Mucosa of gallbladder (tissue), 1 donor: Measurements from ENCODE around the gene SH3D19. TPM values are rescaled to one million over a fixed set of nuclear protein-coding genes. Genes with fewer than 3 reads are reported as not detected.

ENCODE experiments used
- DNase-seq: peaks from one replicate; pipeline ENCODE4 v3.0.0-alpha.2; 2020; ENCODE audit warnings: low spot score
- total RNA-seq: library from RNA; stranded (reverse); gene quantifications from one replicate; pipeline ENCODE4 v1.2.1, GENCODE V29; 2021
- donor health status: DM: no; HTN: no; CAD: no.

Gene SH3D19
- total RNA-seq, 1 donor from 2014 or later: 136 TPM

- DNase-seq: no peak
Observed at GRCh38 chr4:151199319-151200190, 125.8 kb downstream of the SH3D19 start.

DNA sequence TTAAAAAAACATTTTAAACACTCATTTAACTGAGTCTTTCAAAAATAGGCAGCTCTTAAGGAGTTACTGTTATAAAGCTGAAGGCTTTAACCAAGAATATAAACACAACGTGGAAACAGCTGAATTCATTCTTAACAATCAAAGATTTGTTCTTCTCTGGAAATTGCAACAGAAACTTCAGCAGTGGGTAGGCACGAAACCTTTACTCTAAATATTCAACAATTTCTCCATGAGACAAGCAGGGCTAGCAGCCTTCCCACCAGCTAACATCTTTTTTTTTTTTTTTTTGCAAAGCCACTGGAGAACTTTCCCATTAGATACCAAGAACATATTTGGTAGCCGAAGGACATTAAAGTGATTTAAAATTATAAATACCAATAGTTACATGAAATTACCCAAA is 126.7 kb downstream of the SH3D19 start:
- DNase-seq: no peak

DNA sequence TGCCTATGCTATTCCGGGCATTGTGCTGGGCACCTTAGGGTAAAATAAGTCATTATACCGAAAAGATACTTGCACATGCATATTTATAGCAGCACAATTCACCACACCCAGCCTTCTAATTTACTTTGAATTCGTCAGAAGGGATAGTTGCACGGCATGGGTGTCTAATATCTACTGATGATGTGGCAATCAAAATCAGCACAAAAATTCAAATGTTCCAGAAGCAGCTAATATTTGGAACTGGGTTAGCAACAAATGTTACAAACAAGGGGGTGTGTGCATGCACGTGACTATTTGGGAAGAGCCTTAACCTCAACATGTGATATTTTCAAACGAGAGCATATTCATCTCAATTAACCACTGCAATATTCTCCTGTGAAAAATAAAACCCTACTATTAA is 128.2 kb downstream of the SH3D19 start:
- DNase-seq: no peak

DNA sequence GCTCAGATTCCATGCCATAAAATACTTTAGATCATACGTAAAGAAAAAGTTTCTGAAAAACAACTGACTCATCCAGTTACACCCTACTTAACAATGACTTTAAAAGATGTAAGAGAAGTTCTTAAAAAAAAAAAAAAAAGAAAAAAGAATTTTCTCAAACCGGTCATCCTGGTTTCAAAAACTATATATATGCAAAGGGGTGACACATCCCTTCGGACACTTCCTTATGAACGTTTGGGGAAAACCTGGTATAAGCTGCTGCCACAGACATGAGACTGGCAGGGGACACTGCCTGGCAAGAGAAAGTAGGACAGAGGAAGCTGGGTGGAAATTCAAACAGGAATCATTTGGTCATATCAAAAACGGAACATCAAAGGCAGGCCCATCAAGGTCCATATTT is 129.6 kb downstream of the SH3D19 start:
- no peak for DNase-seq

DNA sequence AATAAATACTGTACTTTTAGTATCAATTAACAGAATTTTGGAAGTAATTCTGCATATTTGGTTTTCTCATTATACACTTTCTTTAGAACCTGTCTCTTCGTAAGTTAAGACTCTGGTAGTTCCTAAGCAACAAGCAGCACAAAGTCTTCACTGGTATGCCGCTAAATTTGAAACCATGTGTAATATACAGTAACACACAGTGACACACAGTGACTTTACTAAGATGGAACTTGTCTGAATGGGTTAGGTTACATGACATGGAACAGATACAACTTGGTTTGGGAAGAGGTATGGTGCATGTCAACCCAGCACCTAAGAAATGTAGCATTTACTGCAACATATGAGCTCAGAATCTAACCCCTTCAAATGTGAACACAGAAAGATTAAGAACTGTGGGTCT is 132.0 kb downstream of the SH3D19 start:
- no peak for DNase-seq

DNA sequence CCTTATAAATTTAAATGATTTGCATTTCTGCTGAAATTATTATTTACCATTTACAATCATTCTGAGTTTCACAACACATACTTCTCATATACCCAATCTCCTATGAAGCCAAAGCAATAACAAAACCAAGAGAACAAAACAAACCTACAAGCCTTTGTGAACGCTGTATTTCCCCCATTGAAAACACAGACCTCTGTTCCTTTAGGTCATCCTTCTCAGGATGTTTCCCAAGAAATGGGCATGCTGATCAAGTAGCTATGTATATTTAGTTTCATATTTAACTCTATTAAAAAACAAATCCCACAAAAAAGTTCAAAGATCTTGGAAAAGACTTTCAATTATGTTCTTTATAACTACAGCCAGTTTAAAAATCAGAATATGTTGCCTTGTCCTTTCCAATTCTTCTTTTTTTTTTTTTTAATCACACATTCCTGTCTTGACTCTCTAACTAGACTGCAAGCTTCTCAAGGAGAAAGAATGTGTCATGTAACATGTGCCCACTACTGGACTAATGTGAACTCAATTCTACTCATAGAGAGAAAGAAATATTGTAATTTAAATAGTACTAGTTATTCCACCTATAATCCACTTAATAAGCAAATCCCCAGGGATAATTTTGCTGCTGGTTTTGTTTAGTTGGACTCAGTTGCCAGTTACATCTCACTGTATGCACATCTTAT is 132.7 kb downstream of the SH3D19 start:
- DNase-seq: no peak

- DNase-seq: peak; percentile 68
Observed at GRCh38 chr4:151184523-151185458, 140.6 kb downstream of the SH3D19 start.

- no peak for DNase-seq
Observed at GRCh38 chr4:151182455-151182996, 142.9 kb downstream of the SH3D19 start.

GRCh38 chr4:151176685-151177084 is 148.7 kb downstream of the SH3D19 start:
- DNase-seq: no peak

- DNase-seq: no peak
Observed at GRCh38 chr4:151175754-151176631, 149.4 kb downstream of the SH3D19 start.

GRCh38 chr4:151175233-151175632 is 150.2 kb downstream of the SH3D19 start:
- DNase-seq: no peak

- no peak for DNase-seq
Observed at GRCh38 chr4:151174784-151175183, 150.6 kb downstream of the SH3D19 start.

- DNase-seq: peak; percentile 61
Observed at GRCh38 chr4:151173871-151174270, 151.5 kb downstream of the SH3D19 start.

DNA sequence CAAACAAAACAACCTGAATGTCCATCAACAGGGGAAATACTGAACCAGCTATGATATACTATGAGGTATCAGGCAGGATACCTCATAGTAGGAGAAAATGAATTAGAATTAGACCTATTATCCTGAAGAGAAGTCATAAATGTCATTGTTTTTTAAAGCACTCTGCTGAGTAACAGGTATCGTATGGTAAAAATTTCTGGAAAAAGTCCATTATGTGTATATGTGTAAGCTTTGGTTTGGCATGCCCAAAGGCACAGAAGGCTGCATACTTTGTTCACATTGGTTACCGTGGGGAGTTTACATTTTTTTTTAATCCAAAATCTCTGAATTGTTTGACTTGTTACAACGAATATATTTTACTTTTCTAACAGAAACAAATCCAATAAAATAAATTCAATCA is 155.5 kb downstream of the SH3D19 start:
- DNase-seq: no peak

DNA sequence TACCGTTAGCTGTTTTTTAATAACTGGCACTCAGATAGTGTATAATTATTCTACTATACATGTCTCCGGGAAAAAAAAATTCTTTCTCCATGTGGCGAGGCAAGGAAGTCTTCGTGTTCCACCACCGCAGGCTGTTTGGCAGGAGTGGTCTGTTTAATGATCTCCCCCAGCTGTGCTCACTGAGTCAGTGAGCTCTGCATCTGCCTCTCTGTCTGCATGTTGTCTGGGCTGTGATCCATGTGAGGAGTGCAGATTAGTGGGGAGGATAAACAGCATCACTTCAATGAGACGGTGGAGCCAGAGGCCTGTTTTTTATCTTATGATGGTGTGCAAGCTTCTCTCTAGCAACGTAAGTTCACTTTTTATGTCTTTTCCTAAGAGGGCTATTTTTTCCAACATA is 156.2 kb downstream of the SH3D19 start:
- DNase-seq: peak; percentile 83

DNA sequence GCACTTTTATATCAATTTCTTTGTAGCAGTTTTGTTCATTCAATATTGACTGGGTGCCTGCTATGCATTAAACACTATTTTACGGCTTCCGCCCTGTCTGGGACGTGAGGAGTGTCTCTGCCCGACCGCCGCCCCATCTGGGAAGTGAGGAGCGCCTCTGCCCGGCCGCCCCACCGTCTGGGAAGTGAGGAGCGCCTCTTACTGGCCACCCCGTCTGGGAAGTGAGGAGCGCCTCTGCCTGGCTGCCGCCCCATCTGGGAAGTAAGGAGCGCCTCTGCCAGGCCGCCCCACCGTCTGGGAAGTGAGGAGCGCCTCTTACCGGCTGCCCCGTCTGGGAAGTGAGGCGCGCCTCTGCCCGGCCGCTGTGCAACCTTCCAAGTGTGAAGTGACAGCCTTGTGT is 157.8 kb downstream of the SH3D19 start:
- no peak for DNase-seq

DNA sequence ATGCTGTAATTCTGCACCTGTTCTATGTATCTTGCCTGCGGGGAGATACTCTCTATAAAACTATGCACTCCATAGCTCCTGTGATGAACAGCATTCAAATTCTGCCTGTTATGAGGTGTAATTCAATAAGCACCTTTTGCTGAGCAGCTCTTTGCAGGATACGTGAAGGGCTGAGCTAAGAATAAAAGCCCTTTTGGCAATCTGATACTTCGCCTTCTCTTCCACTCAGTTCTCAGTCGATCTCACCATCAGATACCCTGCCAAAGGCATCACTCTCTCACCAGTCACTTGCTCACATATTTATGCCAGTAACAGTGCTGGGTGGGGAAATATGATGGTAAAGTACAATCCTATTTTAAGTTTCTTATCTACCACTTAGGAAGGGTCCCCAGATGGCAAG is 158.8 kb downstream of the SH3D19 start:
- DNase-seq: no peak

- DNase-seq: no peak
Observed at GRCh38 chr4:151165205-151166000, 160.0 kb downstream of the SH3D19 start.

GRCh38 chr4:151163855-151164254 is 161.6 kb downstream of the SH3D19 start:
- DNase-seq: no peak

DNA sequence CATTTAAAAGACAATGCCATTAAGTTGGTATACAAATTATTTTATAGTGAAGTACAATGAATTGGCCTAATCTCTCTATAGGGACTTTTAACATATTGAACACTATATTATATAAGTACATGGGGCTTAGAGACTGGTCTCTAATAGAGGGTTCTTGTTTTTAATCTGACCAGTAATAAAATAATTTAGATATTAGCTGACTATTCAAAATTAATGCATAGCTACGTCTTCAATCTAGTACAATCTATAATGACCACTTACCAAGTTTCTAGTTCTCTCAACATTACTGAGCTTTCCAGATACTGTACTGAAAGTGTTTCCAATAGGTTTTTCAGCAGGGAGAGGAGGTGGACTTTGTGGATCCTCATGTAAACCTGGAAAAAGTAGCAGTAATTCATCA is 166.4 kb downstream of the SH3D19 start:
- DNase-seq: no peak
